ENCODE results near the gene RPL10. TPM values are rescaled to one million over a fixed set of nuclear protein-coding genes. Genes with fewer than 3 reads are reported as not detected.

The RPL10 gene
- total and polyA plus RNA-seq, 7 experiments from 2014 or later = 2,926 to 7,439 (median 5,067) TPM

- intact Hi-C loops (cut with micrococcal nuclease) = loop anchor here (1.0 to 10.0 kb wide), 9 partner anchors 8 to 657 kb away; partner anchors contain the start of genes ARHGAP4 (in 2 of the 2), FAM3A (in 2 of the 2), ABCD1 (in 1 of the 2) and BCAP31 (in 1 of the 2)
- Mint-ChIP-seq H3K9me3 (peaks cover 0 to 2% (median 0%) of the 10 kb centered on the region in 11 donors), H3K27ac (peak overlapping the region; percentile 72 to 94 (median 92)), H3K27me3 (no peaks in the 10 kb centered on the region), H3K4me3 (peak overlapping the region; percentile 73 to 88 (median 84)), H3K36me3 (peaks cover 0 to 3% (median 0%) of the 10 kb centered on the region in 5 donors), H3K4me1 (peaks cover 4 to 21% (median 12%) of the 10 kb centered on the region in 7 donors)
- Histone ChIP-seq H3K36me3 (ENCODE audit: control insufficient read depth in 2 of 3, insufficient read depth in 3 of 3, low read length in 3 of 3) (peaks cover 0 to 13% (median 0%) of the 10 kb centered on the region in 3 experiments), H3K4me3 (ENCODE audit: low read length) (peak overlapping the region; percentile 68), H3K27me3 (ENCODE audit: control insufficient read depth in 2 of 2, insufficient read depth in 2 of 2, low read length in 2 of 2) (no peaks in the 10 kb centered on the region), H3K9me3 (ENCODE audit: control insufficient read depth in 2 of 3, low read length in 3 of 3) (no peaks in the 10 kb centered on the region), H3K27ac (ENCODE audit: low read depth, low read length) (peak overlapping the region; percentile 99), H3K4me1 (ENCODE audit: control insufficient read depth in 2 of 2, insufficient read depth in 2 of 2, low read length in 2 of 2) (peaks cover 10 to 16% of the 10 kb centered on the region in 2 donors)
- no peak for ATAC-seq
- ChIA-PET CTCF (no interaction called here), POLR2A (interaction anchor here (0.8 to 1.5 kb wide), 10 partner anchors 8 to 452 kb away, joined by 3 to 7 read pairs (median 3); partner anchors contain the start of genes IKBKG and RPL10)
- DNase-seq = no peak
Measured at GRCh38 chrX:154379569-154379951, 18.6 kb upstream of the RPL10 start.

GRCh38 chrX:154380153-154380552, 18.0 kb upstream of the RPL10 start:
- ATAC-seq (no peak), DNase-seq (no peak)

GRCh38 chrX:154380787-154381186, 17.4 kb upstream of the RPL10 start:
- H3K27ac Mint-ChIP-seq = peak overlapping the region; percentile 56 to 94 (median 93)
- intact Hi-C loops (cut with micrococcal nuclease) = no loop called here
- no peak for DNase-seq

More at GRCh38 chrX:154380153-154380552, 18.0 kb upstream of the RPL10 start:
- Histone ChIP-seq H3K9me3 (ENCODE audit: control insufficient read depth in 2 of 3, low read length in 3 of 3) (no peaks in the 10 kb centered on the region), H3K4me1 (ENCODE audit: control insufficient read depth in 2 of 2, insufficient read depth in 2 of 2, low read length in 2 of 2) (peaks cover 10 to 16% of the 10 kb centered on the region in 2 donors), H3K27me3 (ENCODE audit: control insufficient read depth in 2 of 2, insufficient read depth in 2 of 2, low read length in 2 of 2) (no peaks in the 10 kb centered on the region), H3K27ac (ENCODE audit: low read depth, low read length) (peak overlapping the region; percentile 99), H3K36me3 (ENCODE audit: control insufficient read depth in 2 of 3, insufficient read depth in 3 of 3, low read length in 3 of 3) (peaks cover 0 to 13% (median 0%) of the 10 kb centered on the region in 3 experiments), H3K4me3 (ENCODE audit: low read length) (peak overlapping the region; percentile 68)
- POLR2A ChIA-PET = interaction anchor here (0.8 to 1.5 kb wide), 4 partner anchors 22 to 453 kb away, joined by 3 to 4 read pairs (median 3); no protein-coding TSS in a partner anchor
- Mint-ChIP-seq H3K4me1 (peaks cover 4 to 20% (median 12%) of the 10 kb centered on the region in 7 donors), H3K9me3 (peaks cover 0 to 2% (median 0%) of the 10 kb centered on the region in 11 donors), H3K4me3 (peak overlapping the region; percentile 73 to 88 (median 84)), H3K27me3 (no peaks in the 10 kb centered on the region), H3K27ac (peak overlapping the region; percentile 72 to 94 (median 92)), H3K36me3 (peaks cover 0 to 3% (median 0%) of the 10 kb centered on the region in 5 donors)
- CTCF ChIA-PET = no interaction called here
- intact Hi-C loops (cut with micrococcal nuclease) = no loop called here

GRCh38 chrX:154381271-154381670, 16.9 kb upstream of the RPL10 start:
- no peaks in the 10 kb centered on the region for H3K27me3 ChIP-seq (ENCODE audit: control insufficient read depth in 2 of 2, insufficient read depth in 2 of 2, low read length in 2 of 2)
- DNase-seq = no peak
- H3K4me3 ChIP-seq (ENCODE audit: low read length) = no peak overlapping the region
- peaks cover 10 to 16% of the 10 kb centered on the region in 2 donors for H3K4me1 ChIP-seq (ENCODE audit: control insufficient read depth in 2 of 2, insufficient read depth in 2 of 2, low read length in 2 of 2)
- intact Hi-C loops (cut with micrococcal nuclease) = no loop called here
- H3K36me3 ChIP-seq (ENCODE audit: control insufficient read depth in 2 of 3, insufficient read depth in 3 of 3, low read length in 3 of 3) = peaks cover 0 to 13% (median 0%) of the 10 kb centered on the region in 3 experiments
- Mint-ChIP-seq H3K27ac (peak overlapping the region in 4 of 9 donors; percentile 56 to 93 (median 86)), H3K9me3 (peaks cover 0 to 2% (median 0%) of the 10 kb centered on the region in 11 donors), H3K27me3 (no peaks in the 10 kb centered on the region), H3K4me3 (peak overlapping the region in 4 of 10 donors; percentile 29 to 86 (median 77)), H3K36me3 (peaks cover 0 to 3% (median 0%) of the 10 kb centered on the region in 5 donors), H3K4me1 (peaks cover 4 to 18% (median 12%) of the 10 kb centered on the region in 7 donors)
- no peak overlapping the region for H3K27ac ChIP-seq (ENCODE audit: low read depth, low read length)
- no peak for ATAC-seq
- H3K9me3 ChIP-seq (ENCODE audit: control insufficient read depth in 2 of 3, low read length in 3 of 3) = no peaks in the 10 kb centered on the region
- ChIA-PET CTCF (interaction anchor here (1.0 kb wide), 1 partner anchor 8 kb away, joined by 4 read pairs; no protein-coding TSS in a partner anchor), POLR2A (interaction anchor here (2.0 kb wide), 1 partner anchor 17 kb away, joined by 12 read pairs; the partner anchor contains the start of gene RPL10)

More at GRCh38 chrX:154380787-154381186, 17.4 kb upstream of the RPL10 start:
- H3K27me3 Mint-ChIP-seq = no peaks in the 10 kb centered on the region
- POLR2A ChIA-PET = interaction anchor here (2.0 kb wide), 1 partner anchor 17 kb away, joined by 12 read pairs; the partner anchor contains the start of gene RPL10
- H3K4me3 Mint-ChIP-seq = peak overlapping the region; percentile 73 to 88 (median 84)
- Histone ChIP-seq H3K4me3 (ENCODE audit: low read length) (no peak overlapping the region), H3K27me3 (ENCODE audit: control insufficient read depth in 2 of 2, insufficient read depth in 2 of 2, low read length in 2 of 2) (no peaks in the 10 kb centered on the region), H3K9me3 (ENCODE audit: control insufficient read depth in 2 of 3, low read length in 3 of 3) (no peaks in the 10 kb centered on the region), H3K27ac (ENCODE audit: low read depth, low read length) (peak overlapping the region; percentile 99), H3K36me3 (ENCODE audit: control insufficient read depth in 2 of 3, insufficient read depth in 3 of 3, low read length in 3 of 3) (peaks cover 0 to 13% (median 0%) of the 10 kb centered on the region in 3 experiments), H3K4me1 (ENCODE audit: control insufficient read depth in 2 of 2, insufficient read depth in 2 of 2, low read length in 2 of 2) (peaks cover 10 to 16% of the 10 kb centered on the region in 2 donors)
- H3K9me3 Mint-ChIP-seq = peaks cover 0 to 2% (median 0%) of the 10 kb centered on the region in 11 donors
- peaks cover 4 to 18% (median 12%) of the 10 kb centered on the region in 7 donors for H3K4me1 Mint-ChIP-seq
- peaks cover 0 to 3% (median 0%) of the 10 kb centered on the region in 5 donors for H3K36me3 Mint-ChIP-seq
- CTCF ChIA-PET = no interaction called here
- no peak for ATAC-seq

GRCh38 chrX:154382483-154383069, 15.6 kb upstream of the RPL10 start:
- ChIA-PET CTCF (interaction anchor here (2.1 kb wide), 1 partner anchor 9 kb away, joined by 5 read pairs; no protein-coding TSS in a partner anchor), POLR2A (interaction anchor here (0.8 to 2.1 kb wide), 4 partner anchors 9 to 35 kb away, joined by 3 to 12 read pairs (median 8); partner anchors contain the start of genes FLNA and RPL10)
- Histone ChIP-seq H3K36me3 (ENCODE audit: control insufficient read depth in 2 of 3, insufficient read depth in 3 of 3, low read length in 3 of 3) (peaks cover 0 to 13% (median 0%) of the 10 kb centered on the region in 3 experiments), H3K4me3 (ENCODE audit: low read length) (no peak overlapping the region), H3K9me3 (ENCODE audit: control insufficient read depth in 2 of 3, low read length in 3 of 3) (no peaks in the 10 kb centered on the region), H3K4me1 (ENCODE audit: control insufficient read depth in 2 of 2, insufficient read depth in 2 of 2, low read length in 2 of 2) (peaks cover 10% of the 10 kb centered on the region in 2 donors), H3K27me3 (ENCODE audit: control insufficient read depth in 2 of 2, insufficient read depth in 2 of 2, low read length in 2 of 2) (no peaks in the 10 kb centered on the region), H3K27ac (ENCODE audit: low read depth, low read length) (no peak overlapping the region)
- Mint-ChIP-seq H3K36me3 (peaks cover 0 to 3% (median 0%) of the 10 kb centered on the region in 5 donors), H3K27ac (peak overlapping the region in 2 of 9 donors; percentile 63 to 73), H3K4me3 (peak overlapping the region in 2 of 10 donors; percentile 1 to 38), H3K9me3 (peaks cover 0 to 2% (median 0%) of the 10 kb centered on the region in 11 donors), H3K27me3 (no peaks in the 10 kb centered on the region), H3K4me1 (peaks cover 3 to 14% (median 12%) of the 10 kb centered on the region in 7 donors)
- no peak for ATAC-seq
- no peak for DNase-seq
- intact Hi-C loops (cut with micrococcal nuclease) = no loop called here
